SHP77 treated with DMSO at 0.1 percent for 48 hours (cell line): ENCODE results near the gene IL31.
A peak's percentile ranks its signal among the peaks of the same experiment; 100 is the strongest.
"Not testable (repeated sequence)": the region's sequence is repeated elsewhere in the genome, so short reads cannot be mapped to it uniquely, and the experiment has no call there.

Experiments
- DNase-seq: peaks from one replicate; lab custom pipeline; 2025; lab: John Stamatoyannopoulos, UW

IL31 gene

GRCh38 chr12:122174155-122174845 is at the start of gene IL31:
TSS of gene IL31 (minus strand) at chr12:122174221. CDS start at chr12:122174172, 49 bp downstream.
- no peak for DNase-seq

DNA sequence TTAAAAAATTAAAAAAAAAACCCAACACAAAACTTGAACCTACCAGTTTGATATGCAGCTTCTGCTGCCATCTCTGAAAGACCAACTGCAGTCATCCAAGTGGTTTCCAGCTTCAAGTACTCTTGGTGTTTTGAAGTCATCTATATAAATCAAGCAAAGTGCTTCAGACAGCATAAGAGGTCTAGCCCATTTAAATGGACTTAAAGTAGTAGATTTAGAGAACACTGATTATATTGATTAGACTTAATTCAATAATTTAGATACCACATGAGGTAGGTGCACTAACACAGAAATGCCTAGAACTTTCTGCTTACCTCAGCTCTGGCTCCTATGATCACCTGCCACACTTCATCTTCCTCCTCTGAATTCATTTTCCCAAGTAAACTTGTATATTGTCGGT is 42.4 kb upstream of the IL31 start:
- no peak for DNase-seq

GRCh38 chr12:122215771-122216170 is 41.8 kb upstream of the IL31 start:
- no peak for DNase-seq

GRCh38 chr12:122208073-122208820 is 34.2 kb upstream of the IL31 start:
- no peak for DNase-seq

DNA sequence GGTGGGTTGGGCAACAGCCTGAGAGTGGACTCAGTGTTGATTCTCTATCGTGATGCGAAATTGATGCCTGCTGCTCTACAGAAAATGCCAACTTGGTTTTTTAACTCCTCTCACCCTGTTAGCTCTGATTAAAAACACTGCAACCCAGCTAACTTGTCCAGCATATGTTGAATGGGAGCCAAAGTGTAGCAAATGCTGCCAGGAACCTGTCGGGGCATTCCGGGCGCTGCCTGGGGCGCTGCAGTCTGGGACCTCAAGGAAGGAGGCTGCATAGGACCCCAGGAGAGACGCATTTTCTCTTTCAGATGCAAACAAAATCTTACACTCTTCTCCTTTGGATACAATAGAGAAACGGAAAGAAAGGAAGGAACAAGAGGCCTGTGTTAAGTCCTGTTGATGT is 33.4 kb upstream of the IL31 start:
- no peak for DNase-seq

GRCh38 chr12:122206976-122207375 is 33.0 kb upstream of the IL31 start:
- no peak for DNase-seq

GRCh38 chr12:122206111-122206881 is 32.3 kb upstream of the IL31 start:
- DNase-seq: no peak

DNA sequence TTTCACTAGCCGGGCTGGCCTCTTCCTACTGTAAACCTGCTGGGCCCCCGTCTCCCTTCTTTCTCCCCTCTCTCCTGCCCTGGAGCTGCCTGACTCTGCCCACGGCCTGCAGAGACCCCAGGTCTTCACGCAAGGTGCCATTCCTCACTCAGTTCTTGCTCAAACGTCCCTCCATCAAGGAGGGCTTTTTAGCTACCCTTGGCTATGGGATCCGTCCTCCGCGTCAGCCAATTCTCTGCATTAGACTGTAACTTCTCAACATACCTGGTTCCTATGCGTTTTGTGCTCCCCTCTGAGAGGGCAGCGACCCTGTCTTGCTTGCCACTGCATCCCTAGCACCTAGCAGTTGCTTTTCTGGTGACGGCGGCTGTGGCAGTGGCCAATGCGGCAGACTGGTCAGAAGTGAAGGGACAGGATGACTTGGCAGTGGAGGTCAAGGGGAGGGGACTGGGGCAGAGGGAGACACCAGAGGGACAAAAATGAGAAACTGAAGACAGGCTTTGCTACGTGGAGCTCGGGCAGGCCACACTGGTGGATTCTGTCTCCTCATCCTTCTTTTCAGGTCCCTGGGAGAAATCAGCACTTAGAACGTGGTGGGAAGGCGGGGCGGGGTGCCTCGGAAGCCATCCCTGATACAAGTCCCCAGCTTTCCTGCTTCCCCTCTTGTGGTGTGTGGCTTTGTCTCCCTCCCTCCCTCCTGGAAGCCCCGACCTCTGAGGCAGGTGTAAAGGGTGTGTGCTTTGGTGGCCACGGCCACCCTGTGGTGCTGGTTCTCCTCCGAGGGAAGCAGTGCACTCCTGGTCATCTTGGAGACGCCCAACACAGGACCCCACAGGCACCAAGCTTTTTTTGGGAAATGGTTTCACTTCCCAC is 31.3 kb upstream of the IL31 start:
- no peak for DNase-seq

- no peak for DNase-seq
Measured at GRCh38 chr12:122204167-122205052, 30.4 kb upstream of the IL31 start.

- peak; percentile 36 for DNase-seq
Measured at GRCh38 chr12:122203301-122204166, 29.5 kb upstream of the IL31 start, which contains the start of gene B3GNT4. TSS of gene B3GNT4 (plus strand) at chr12:122203709. CDS start at chr12:122204619, 910 bp downstream.

DNA sequence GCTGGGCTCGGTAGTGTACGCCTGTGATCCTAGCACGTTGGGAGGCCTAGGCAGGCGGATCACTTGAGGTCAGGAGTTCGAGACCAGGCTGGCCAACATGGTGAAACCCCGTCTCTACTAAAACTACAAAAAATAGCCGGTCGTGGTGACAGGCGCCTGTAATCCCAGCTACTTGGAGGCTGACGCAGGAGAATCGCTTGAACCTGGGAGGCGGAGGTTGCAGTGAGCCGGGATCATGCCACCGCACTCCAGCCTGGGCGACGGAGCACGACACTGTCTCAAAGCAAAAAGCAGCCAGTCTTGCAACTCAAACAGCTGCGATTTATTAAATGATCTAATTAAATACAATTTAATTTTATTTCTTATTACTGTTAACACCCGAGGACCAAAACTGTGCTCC is 28.8 kb upstream of the IL31 start:
- not testable (repeated sequence) for DNase-seq

DNA sequence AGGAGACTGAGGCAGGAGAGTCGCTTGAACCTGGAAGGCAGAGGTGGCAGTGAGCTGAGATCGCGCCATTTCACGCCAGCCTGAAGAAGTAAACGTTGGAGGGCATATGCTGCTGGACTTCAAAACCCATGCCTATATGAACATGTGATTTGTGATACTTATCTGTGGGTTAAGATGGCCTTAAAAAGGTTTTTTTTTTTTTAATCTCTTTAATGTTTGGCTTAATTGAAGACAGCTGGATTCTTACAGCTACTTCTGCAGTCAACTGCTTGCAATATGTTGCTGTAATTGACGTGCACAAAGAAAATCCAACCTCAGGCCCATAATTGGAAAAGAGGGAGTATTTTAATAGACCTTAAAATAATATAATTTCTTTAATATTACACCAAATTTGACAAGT is 28.0 kb upstream of the IL31 start:
- DNase-seq: no peak

- no peak for DNase-seq
Measured at GRCh38 chr12:122201381-122201780, 27.4 kb upstream of the IL31 start.

DNA sequence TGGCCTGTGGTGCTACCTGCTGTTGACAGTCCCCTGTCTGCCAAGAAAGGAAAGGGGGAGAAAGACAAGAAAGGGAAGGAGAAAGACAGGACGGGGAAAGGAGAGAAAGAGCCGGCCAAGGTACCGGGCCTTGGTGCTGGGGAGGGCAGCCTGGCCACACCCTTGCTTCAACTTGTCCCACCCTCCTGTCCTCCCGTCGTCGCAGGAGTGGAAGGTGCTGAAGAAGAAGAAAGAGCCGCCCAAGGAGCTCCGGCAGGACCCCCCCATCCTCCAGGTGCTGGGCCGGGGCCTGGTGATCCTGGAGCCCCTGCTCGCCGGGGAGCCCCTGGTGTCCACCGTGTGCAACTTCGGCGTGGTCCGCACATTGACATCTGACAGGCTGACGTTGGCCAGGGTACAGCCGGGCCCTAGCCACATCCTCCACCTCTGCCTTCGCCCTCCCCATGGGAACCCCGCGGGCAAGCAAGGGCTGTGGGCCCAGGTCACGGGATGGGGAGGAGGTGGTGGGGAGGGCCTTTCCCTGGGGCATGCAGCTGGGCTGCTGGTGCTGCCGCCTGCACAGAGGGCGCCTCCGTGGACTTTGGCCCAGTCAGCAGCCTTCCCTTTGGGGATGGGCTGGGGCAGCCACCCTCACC is 26.6 kb upstream of the IL31 start:
- DNase-seq: no peak

GRCh38 chr12:122199484-122200355 is 25.7 kb upstream of the IL31 start:
- DNase-seq: no peak

- no peak for DNase-seq
Measured at GRCh38 chr12:122197612-122197966, 23.6 kb upstream of the IL31 start.

GRCh38 chr12:122195405-122195804 is 21.4 kb upstream of the IL31 start:
- no peak for DNase-seq

GRCh38 chr12:122194804-122195203 is 20.8 kb upstream of the IL31 start:
- no peak for DNase-seq
